ENCODE results near the gene MBP. TPM values are rescaled to one million over a fixed set of nuclear protein-coding genes. Genes with fewer than 3 reads are reported as not detected.

Gene MBP
- total RNA-seq, 2 experiments from 2014 or later, result 47.0 to 65.7 TPM

DNA sequence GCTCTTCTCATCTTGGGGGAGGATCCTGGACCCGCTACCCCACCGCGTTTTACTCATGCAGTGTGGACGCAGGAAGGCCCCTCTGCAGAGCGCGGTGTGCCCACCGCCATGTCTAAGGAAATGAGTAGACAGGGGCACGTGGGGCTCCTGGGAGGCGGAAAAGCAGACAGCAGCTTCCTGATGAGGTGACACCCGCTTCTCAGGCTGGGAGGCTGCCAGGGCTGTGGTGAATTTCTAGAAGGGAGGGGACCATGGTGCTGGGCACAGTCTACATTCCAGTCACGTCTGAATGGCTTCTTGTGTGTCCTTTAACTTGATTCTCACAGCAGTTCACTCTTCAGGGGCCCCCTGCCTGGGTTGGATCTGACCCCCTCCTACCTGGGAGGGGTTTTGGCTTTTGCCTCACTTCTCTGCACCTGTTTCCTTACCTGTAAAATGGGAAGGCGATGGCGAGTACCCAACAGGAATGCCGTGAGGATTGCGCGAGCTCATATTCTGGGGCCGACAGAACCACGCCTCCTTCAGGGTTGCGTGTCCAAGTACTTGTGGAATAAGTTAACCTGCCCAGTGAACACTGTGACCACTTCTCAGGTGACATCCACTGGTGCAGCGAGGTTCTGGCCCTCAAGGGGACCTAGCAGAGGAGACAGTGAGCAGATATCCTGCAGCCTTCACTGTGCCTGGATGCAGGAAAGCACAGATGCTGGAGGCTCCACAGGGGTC is 32.3 kb upstream of the MBP start:
- intact Hi-C loops (cut with DNase I, micrococcal nuclease), result no loop called here
- H3K27ac Mint-ChIP-seq, result no peak overlapping the region
- ATAC-seq, result no peak

DNA sequence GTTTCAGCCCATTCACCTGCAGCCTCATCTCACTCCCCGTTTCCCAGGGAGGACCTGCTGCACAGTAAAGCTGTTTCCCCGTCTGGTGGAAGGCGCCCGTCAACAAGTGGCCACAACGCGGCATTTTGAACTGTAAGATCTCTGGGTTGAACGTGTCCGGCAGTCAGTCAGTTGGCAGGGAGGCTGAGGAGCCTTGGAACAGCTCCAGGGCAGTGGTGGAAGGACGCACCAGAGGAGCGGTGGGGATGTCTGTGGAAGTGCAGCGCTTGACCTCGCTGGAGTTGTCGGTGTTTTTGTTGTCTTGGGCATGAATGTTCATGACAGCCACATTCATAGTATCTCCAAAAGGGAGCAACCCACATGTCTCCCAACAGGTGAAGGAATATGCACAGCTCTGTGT is 31.4 kb upstream of the MBP start:
- POLR2A ChIA-PET, result no interaction called here
- CTCF ChIA-PET, result interaction anchor here (0.6 to 0.9 kb wide), 2 partner anchors 18 to 216 kb away, joined by 3 to 4 read pairs; no protein-coding TSS in a partner anchor

More for the DNA sequence above, 32.3 kb upstream of the MBP start:
- POLR2A ChIA-PET, result no interaction called here
- CTCF ChIA-PET, result interaction anchor here (0.9 kb wide), 1 partner anchor 19 kb away, joined by 4 read pairs; no protein-coding TSS in a partner anchor
- H3K4me3 Mint-ChIP-seq, result no peak overlapping the region
- H3K4me1 Mint-ChIP-seq, result peaks cover 4% of the 10 kb centered on the region
- no peaks in the 10 kb centered on the region for H3K27me3 Mint-ChIP-seq
- H3K36me3 Mint-ChIP-seq (ENCODE audit: low read depth), result no peaks in the 10 kb centered on the region
- no peak for DNase-seq
- H3K9me3 Mint-ChIP-seq (ENCODE audit: low read depth), result no peaks in the 10 kb centered on the region

DNA sequence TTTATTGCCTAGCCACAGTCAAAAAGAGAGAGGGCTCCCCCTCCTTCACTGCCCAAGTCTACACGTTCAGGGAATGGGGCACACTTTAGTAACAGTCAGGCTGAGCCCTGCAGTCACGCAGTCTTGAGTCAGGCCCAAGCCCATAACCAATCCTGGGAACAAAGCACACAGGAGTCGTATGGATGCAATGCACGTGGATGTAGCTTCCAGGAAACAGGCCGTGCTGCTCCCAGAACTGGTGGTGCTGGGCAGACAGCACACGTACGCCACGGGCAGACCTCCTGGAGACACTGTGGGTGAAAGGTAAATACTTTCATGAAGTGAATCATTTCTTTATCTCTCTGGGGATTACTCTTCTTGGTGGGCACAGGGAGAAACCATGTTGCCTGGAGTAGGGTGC is 30.0 kb upstream of the MBP start:
- DNase-seq, result no peak
- CTCF ChIA-PET, result no interaction called here
- POLR2A ChIA-PET, result no interaction called here
- H3K36me3 Mint-ChIP-seq (ENCODE audit: low read depth), result no peaks in the 10 kb centered on the region
- no peaks in the 10 kb centered on the region for H3K27me3 Mint-ChIP-seq
- no peaks in the 10 kb centered on the region for H3K9me3 Mint-ChIP-seq (ENCODE audit: low read depth)
- no peak for ATAC-seq
- intact Hi-C loops (cut with DNase I, micrococcal nuclease), result no loop called here
- no peak overlapping the region for H3K4me3 Mint-ChIP-seq
- H3K27ac Mint-ChIP-seq, result no peak overlapping the region
- H3K4me1 Mint-ChIP-seq, result peaks cover 4% of the 10 kb centered on the region

More for the DNA sequence above, 31.4 kb upstream of the MBP start:
- Mint-ChIP-seq H3K4me1 (peaks cover 4% of the 10 kb centered on the region), H3K27me3 (no peaks in the 10 kb centered on the region), H3K27ac (no peak overlapping the region), H3K4me3 (no peak overlapping the region), H3K9me3 (ENCODE audit: low read depth) (no peaks in the 10 kb centered on the region), H3K36me3 (ENCODE audit: low read depth) (no peaks in the 10 kb centered on the region)
- intact Hi-C loops (cut with DNase I, micrococcal nuclease), result no loop called here
- ATAC-seq, result no peak
- no peak for DNase-seq

DNA sequence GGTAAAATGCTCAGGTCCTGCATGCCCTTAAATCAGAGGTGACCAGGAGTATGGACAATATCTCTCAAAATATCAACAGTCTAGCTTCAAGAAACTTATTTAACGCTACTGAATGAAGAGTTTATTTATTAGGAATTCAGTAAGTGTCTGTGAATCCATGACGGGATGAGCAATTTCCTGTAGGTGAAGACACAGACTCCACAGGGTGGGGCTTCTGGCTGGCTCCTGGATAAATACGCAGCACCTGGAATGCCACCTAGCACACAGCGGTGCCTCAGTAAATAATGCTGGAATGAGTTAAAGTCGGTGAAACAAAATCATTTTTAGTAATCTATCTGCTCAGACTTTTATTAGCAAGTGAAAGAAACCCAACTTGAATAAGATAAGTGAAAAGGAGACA is 29.4 kb upstream of the MBP start:
- Mint-ChIP-seq H3K27me3 (no peaks in the 10 kb centered on the region), H3K36me3 (ENCODE audit: low read depth) (no peaks in the 10 kb centered on the region), H3K9me3 (ENCODE audit: low read depth) (no peaks in the 10 kb centered on the region), H3K4me3 (no peak overlapping the region), H3K4me1 (peaks cover 7% of the 10 kb centered on the region), H3K27ac (no peak overlapping the region)
- no peak for DNase-seq
- ChIA-PET POLR2A (no interaction called here), CTCF (no interaction called here)
- ATAC-seq, result no peak
- intact Hi-C loops (cut with DNase I, micrococcal nuclease), result no loop called here

DNA sequence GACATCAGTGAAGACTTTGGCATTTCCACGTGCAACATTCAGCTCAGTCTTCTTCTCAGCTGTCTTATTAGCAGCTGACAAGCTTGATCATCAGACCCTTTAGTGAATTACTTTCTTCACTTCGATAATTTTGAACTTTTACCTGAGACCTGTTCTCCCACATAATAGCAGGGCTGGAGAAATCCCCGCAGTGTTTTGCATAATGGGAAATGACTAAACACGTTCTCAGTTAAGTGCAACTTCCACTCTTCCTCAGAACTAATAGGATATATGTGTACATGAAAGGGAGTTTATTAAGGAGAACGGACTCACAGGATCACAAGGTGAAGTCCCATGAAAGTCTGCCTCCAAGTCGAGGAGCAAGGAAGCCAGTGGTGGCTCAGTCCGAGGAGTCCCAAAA is 28.8 kb upstream of the MBP start:
- no peaks in the 10 kb centered on the region for H3K9me3 Mint-ChIP-seq (ENCODE audit: low read depth)
- no peak overlapping the region for H3K27ac Mint-ChIP-seq
- DNase-seq (no peak), ATAC-seq (no peak)
- no peaks in the 10 kb centered on the region for H3K36me3 Mint-ChIP-seq (ENCODE audit: low read depth)
- H3K27me3 Mint-ChIP-seq, result no peaks in the 10 kb centered on the region
- peaks cover 7% of the 10 kb centered on the region for H3K4me1 Mint-ChIP-seq
- CTCF ChIA-PET, result interaction anchor here (0.8 to 0.9 kb wide), 2 partner anchors 161 to 178 kb away, joined by 3 to 6 read pairs; no protein-coding TSS in a partner anchor
- intact Hi-C loops (cut with DNase I, micrococcal nuclease), result no loop called here
- H3K4me3 Mint-ChIP-seq, result no peak overlapping the region
- POLR2A ChIA-PET, result no interaction called here

DNA sequence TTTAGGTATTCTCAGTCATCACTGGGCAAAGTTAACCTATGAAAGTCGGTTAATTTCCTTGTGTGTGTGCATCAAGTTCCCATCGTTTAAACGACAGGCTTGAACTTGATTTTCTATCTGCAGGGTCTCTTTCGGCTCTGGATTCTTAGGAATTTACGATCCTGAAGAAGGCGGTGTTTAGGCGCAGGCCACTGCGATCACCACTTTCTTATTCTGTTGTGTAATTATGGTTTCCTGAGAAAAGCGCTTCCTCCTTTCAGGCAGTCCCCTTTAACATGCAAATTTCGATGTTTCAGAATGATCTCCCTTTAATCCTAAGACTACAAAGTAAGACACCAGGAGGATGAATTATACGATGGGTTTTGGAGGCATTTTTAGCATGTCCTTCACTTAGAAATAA is 27.9 kb upstream of the MBP start:
- Mint-ChIP-seq H3K4me3 (no peak overlapping the region), H3K27ac (no peak overlapping the region), H3K9me3 (ENCODE audit: low read depth) (no peaks in the 10 kb centered on the region), H3K27me3 (no peaks in the 10 kb centered on the region), H3K4me1 (peaks cover 7% of the 10 kb centered on the region), H3K36me3 (ENCODE audit: low read depth) (no peaks in the 10 kb centered on the region)
- ATAC-seq (no peak), DNase-seq (no peak)
- CTCF ChIA-PET, result interaction anchor here (0.7 kb wide), 1 partner anchor 505 kb away, joined by 3 read pairs; no protein-coding TSS in a partner anchor
- POLR2A ChIA-PET, result no interaction called here
- intact Hi-C loops (cut with DNase I, micrococcal nuclease), result no loop called here

DNA sequence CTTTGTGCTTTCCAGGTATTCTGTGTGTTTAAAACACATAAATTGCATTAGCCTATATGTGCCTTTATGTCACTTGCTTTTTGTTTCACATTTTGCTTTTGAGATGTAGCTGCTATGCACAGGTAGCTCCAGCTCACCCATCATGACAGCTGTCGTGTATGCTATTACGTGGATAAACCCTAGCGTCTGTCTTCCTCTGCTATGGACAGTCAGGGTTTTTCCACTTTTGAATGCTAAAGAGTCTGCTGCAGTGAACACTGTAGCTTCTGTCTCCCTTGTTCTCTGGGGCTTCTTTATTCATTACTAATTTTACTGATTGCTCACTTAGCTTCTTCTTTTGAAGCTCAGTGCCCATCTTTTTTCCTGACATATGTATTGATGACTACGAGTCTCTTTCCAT is 24.7 kb upstream of the MBP start:
- no peaks in the 10 kb centered on the region for H3K36me3 Mint-ChIP-seq (ENCODE audit: low read depth)

DNA sequence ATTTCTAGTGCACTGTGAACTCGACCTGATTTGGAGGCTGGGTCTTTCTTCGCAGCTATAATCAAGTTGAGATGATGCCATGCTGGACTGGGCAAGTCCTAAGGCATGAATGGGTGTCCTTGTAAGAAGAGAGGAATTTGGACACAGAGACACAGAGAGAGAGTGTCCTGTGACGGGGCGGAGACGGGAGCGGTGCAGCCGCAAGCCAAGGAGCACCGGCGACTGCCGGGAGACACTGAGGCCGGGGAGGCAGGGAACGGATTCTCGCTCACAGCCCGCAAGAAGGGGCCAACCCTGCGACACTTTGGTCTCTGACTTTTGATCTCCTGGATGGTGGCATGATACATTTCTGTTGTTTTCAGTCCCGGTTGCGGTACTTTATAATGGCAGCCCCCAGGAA is 22.4 kb upstream of the MBP start:
- CTCF ChIA-PET, result interaction anchor here (0.5 kb wide), 1 partner anchor 70 kb away, joined by 4 read pairs; no protein-coding TSS in a partner anchor

More for the DNA sequence above, 24.7 kb upstream of the MBP start:
- Mint-ChIP-seq H3K27ac (no peak overlapping the region), H3K9me3 (ENCODE audit: low read depth) (no peaks in the 10 kb centered on the region), H3K4me1 (peaks cover 7% of the 10 kb centered on the region), H3K4me3 (no peak overlapping the region), H3K27me3 (no peaks in the 10 kb centered on the region)
- CTCF ChIA-PET, result interaction anchor here (0.7 to 0.8 kb wide), 2 partner anchors 10 to 52 kb away, joined by 3 read pairs; no protein-coding TSS in a partner anchor
- no peak for ATAC-seq
- POLR2A ChIA-PET, result no interaction called here
- intact Hi-C loops (cut with DNase I, micrococcal nuclease), result no loop called here
- no peak for DNase-seq

DNA sequence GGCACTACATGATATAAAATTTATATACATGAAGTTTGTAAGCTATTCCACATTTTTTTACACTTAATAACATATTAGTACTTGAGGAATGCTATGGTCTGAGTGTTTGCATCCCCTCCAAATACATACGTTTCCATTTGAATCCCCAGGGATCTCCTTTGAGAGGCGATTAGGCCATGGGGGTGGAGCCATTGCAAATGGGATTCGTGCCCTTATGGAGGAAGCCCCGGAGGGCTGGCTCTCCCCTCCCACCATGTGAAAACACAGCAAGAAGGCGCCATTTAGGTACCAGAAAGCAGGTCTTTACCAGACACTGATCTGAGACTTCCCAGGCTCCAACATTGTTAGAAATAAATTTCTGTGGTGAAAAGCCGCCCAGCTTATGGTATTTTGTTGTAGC is 20.8 kb upstream of the MBP start:
- intact Hi-C loops (cut with DNase I, micrococcal nuclease), result no loop called here
- DNase-seq (no peak), ATAC-seq (no peak)
- H3K27me3 Mint-ChIP-seq, result no peaks in the 10 kb centered on the region
- H3K27ac Mint-ChIP-seq, result no peak overlapping the region
- POLR2A ChIA-PET, result no interaction called here
- no peak overlapping the region for H3K4me3 Mint-ChIP-seq
- peaks cover 13% of the 10 kb centered on the region for H3K4me1 Mint-ChIP-seq
- H3K36me3 Mint-ChIP-seq (ENCODE audit: low read depth), result no peaks in the 10 kb centered on the region
- CTCF ChIA-PET, result interaction anchor here (0.6 to 1.3 kb wide), 3 partner anchors 10 to 364 kb away, joined by 3 to 5 read pairs (median 3); no protein-coding TSS in a partner anchor
- no peaks in the 10 kb centered on the region for H3K9me3 Mint-ChIP-seq (ENCODE audit: low read depth)

More for the DNA sequence above, 22.4 kb upstream of the MBP start:
- no peak for ATAC-seq
- POLR2A ChIA-PET, result no interaction called here
- no peaks in the 10 kb centered on the region for H3K9me3 Mint-ChIP-seq (ENCODE audit: low read depth)
- H3K4me1 Mint-ChIP-seq, result peaks cover 13% of the 10 kb centered on the region
- no peak overlapping the region for H3K4me3 Mint-ChIP-seq
- no peaks in the 10 kb centered on the region for H3K36me3 Mint-ChIP-seq (ENCODE audit: low read depth)
- DNase-seq, result no peak
- no peaks in the 10 kb centered on the region for H3K27me3 Mint-ChIP-seq
- intact Hi-C loops (cut with DNase I, micrococcal nuclease), result no loop called here
- H3K27ac Mint-ChIP-seq, result no peak overlapping the region

DNA sequence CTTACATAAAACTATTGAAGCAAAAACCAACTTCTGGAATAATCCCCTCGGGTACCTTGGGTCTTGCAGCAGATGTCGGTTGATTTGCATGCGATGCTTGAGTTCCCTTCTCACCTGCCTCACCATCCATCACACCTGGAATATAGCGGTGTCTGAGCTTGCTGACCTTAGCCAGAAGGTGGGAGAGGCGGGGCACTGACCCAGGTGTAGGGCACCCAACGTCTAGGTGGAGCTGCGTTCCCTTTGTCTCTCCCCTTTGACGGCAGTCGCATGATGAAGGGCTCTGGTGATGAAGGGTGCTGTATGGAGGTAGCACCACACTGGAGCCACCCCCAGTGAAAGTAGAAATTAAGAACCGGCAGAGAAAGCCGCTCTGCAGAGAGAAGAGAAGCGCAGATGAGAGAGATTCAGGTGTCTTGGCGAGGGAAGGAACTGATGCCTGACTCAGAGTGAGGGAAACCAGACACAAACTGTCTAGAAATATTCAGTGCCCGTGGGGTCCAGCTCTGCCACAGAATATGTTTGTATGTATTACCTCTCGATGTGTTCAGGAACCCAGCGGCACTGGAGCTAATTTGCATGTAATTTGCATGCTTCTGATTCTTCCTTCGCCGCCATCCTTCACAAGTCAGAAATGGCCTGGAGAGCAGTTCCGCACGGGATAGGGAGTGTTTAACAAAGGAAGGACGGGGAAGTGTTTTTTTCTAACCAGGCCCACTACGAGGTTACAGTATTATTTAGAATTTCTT is 19.4 kb upstream of the MBP start:
- ChIA-PET CTCF (interaction anchor here (0.7 to 1.2 kb wide), 2 partner anchors 50 to 168 kb away, joined by 3 read pairs; no protein-coding TSS in a partner anchor), POLR2A (no interaction called here)
- DNase-seq, result no peak
- intact Hi-C loops (cut with DNase I, micrococcal nuclease), result no loop called here
- Mint-ChIP-seq H3K9me3 (ENCODE audit: low read depth) (no peaks in the 10 kb centered on the region), H3K4me3 (no peak overlapping the region), H3K27ac (no peak overlapping the region), H3K27me3 (no peaks in the 10 kb centered on the region), H3K4me1 (peaks cover 25% of the 10 kb centered on the region), H3K36me3 (ENCODE audit: low read depth) (no peaks in the 10 kb centered on the region)
- ATAC-seq, result no peak

DNA sequence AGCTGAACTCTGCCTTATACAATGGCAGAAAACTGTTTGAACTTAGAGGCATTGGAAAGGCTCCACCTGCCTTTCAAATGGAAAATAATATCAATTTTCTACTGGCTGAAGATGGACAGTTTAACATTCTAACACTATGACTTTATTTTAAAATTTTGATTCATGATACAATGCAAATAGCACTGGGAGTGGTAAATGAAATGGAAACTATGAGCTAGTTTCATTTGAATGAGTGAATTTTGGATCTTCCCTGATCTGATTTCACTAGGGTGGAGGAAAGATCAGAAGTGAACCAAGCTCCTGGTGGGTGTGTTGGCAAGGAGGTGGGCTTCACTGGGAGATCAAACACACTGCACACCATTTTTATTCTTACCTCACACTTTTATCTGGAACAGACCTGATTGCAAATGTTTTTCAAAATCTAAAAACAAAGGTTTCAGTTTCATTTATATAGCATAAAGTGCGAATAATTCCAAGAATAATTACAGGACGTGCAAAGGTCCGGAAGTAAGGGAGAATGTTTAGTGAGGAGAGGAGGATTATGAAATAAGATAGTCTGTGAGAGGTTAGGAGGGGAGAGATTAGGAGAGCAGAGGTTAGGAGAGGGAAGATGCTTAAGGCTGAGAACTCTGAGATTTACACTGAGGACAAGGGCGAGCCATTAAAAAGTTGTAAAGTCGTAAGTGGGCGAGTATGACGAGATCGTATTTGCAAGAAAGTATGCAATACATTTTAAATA is 18.6 kb upstream of the MBP start:
- ATAC-seq (no peak), DNase-seq (no peak)
- ChIA-PET CTCF (interaction anchor here (0.7 to 0.8 kb wide), 5 partner anchors 17 to 666 kb away, joined by 3 to 4 read pairs (median 3); no protein-coding TSS in a partner anchor), POLR2A (no interaction called here)
- Mint-ChIP-seq H3K36me3 (ENCODE audit: low read depth) (no peaks in the 10 kb centered on the region), H3K27ac (no peak overlapping the region), H3K9me3 (ENCODE audit: low read depth) (no peaks in the 10 kb centered on the region), H3K4me1 (peaks cover 32% of the 10 kb centered on the region), H3K27me3 (no peaks in the 10 kb centered on the region), H3K4me3 (no peak overlapping the region)
- intact Hi-C loops (cut with DNase I, micrococcal nuclease), result no loop called here

All from activated CD4-positive, alpha-beta T cell treated with anti-CD3 and anti-CD28 coated beads for 36 hours (primary cell).